ENCODE data around the gene SULF2.

- TF ChIP-seq ZNF274 (IDR thresholded peaks at IDR 0.05; ENCODE audit: low read depth, low read length) (no peak), YY1 (IDR thresholded peaks at IDR 0.05; ENCODE audit: insufficient read depth, insufficient read length) (no peak), SUZ12 (IDR thresholded peaks at IDR 0.05; ENCODE audit: extremely low read depth, insufficient read depth, insufficient read length) (no peak)
Observed at GRCh38 chr20:47664744-47665143, 120.5 kb downstream of the SULF2 start.
